HepG2 (cell line): ENCODE results near the gene DPH1. TPM values are rescaled to one million over a fixed set of nuclear protein-coding genes. Genes with fewer than 3 reads are reported as not detected.

Source experiments
- ISL2 ChIP-seq: sonication (generic); formaldehyde crosslinking; IDR thresholded peaks from 2 replicates; pipeline ENCODE4 v1.5.0; 2020; ENCODE audit warnings: missing genetic modification reagents
- NCOA5 ChIP-seq: sonication (generic); formaldehyde crosslinking; IDR thresholded peaks from 2 replicates; pipeline ENCODE4 v1.4.0; 2020; ENCODE audit warnings: missing genetic modification reagents
- ONECUT2 ChIP-seq: sonication (generic); formaldehyde crosslinking; IDR thresholded peaks from 2 replicates; pipeline ENCODE4 v1.4.0; 2020; ENCODE audit warnings: missing genetic modification reagents
- SP4 ChIP-seq: sonication (generic); formaldehyde crosslinking; IDR thresholded peaks from 2 replicates; pipeline ENCODE4 v1.8.1; 2023; ENCODE audit warnings: mild to moderate bottlenecking, missing genetic modification reagents
- TP53 ChIP-seq: sonication (generic); formaldehyde crosslinking; conservative IDR thresholded peaks from 2 replicates; pipeline ENCODE4 v1.4.0; 2020; ENCODE audit warnings: missing genetic modification reagents
- ZNF20 ChIP-seq: sonication (generic); formaldehyde crosslinking; IDR thresholded peaks from 2 replicates; pipeline ENCODE4 v1.4.0; 2020; ENCODE audit warnings: mild to moderate bottlenecking, moderate library complexity, missing genetic modification reagents
- ZNF761 ChIP-seq: sonication (generic); formaldehyde crosslinking; conservative IDR thresholded peaks from 2 replicates; pipeline ENCODE4 v1.4.0; 2020; ENCODE audit warnings: mild to moderate bottlenecking, missing genetic modification reagents
- ZSCAN21 ChIP-seq: sonication (generic); formaldehyde crosslinking; IDR thresholded peaks from 2 replicates; pipeline ENCODE4 v1.8.0; 2022; ENCODE audit warnings: mild to moderate bottlenecking, missing genetic modification reagents, moderate library complexity, borderline replicate concordance
- polyA plus RNA-seq, 8 experiments: library from polyadenylated mRNA; depleted of rRNA in 3 of 8; stranded (reverse) in 7 of 8; unstranded in 1 of 8; fragments of >200 nt; fragmentation: Illumina TruSeq in 4 of 8; extraction: Trizol in 4 of 8; gene quantifications; 2 replicates each; pipeline versions ENCODE4 v1.2.1 to v1.2.3, GENCODE V29; 2011 to 2016; ENCODE audit warnings: low read depth in 4 of 8, missing spikeins in 1 of 8, mixed read lengths in 1 of 8; ENCODE audit not compliant: insufficient read depth in 1 of 8
- total RNA-seq, 5 experiments: library from RNA; depleted of rRNA; stranded (reverse); fragments of >200 nt; fragmentation: Illumina TruSeq; extraction: Trizol; gene quantifications; 2 replicates each; pipeline ENCODE4 v1.2.3, GENCODE V29; 2016; ENCODE audit warnings: low read depth in 1 of 5
- TF ChIP-seq, protein P1 (sequence below), 2 experiments: sonication (generic) in 1 of 2; formaldehyde crosslinking in 1 of 2; IDR thresholded peaks; 2 replicates each; pipeline versions ENCODE4 v1.5.1 to v1.6.1; 2011 to 2020; ENCODE audit warnings: borderline replicate concordance in 1 of 2, low read depth in 1 of 2, low read length in 1 of 2, mild to moderate bottlenecking in 1 of 2, missing genetic modification reagents in 1 of 2, moderate library complexity in 1 of 2
- TF ChIP-seq, protein P2 (sequence below): sonication (generic); formaldehyde crosslinking; IDR thresholded peaks from 2 replicates; pipeline ENCODE4 v1.5.1; 2020; ENCODE audit warnings: mild to moderate bottlenecking, missing genetic modification reagents, moderate library complexity
- TF ChIP-seq, protein P3 (sequence below): sonication (generic); formaldehyde crosslinking; IDR thresholded peaks from 2 replicates; pipeline ENCODE4 v1.8.1; 2023; ENCODE audit warnings: mild to moderate bottlenecking, inconsistent platforms, moderate library complexity, missing genetic modification reagents, borderline replicate concordance
- TF ChIP-seq, protein P4 (sequence below): sonication (generic); formaldehyde crosslinking; IDR thresholded peaks from 2 replicates; pipeline ENCODE4 v1.4.0; 2020; ENCODE audit warnings: missing genetic modification reagents
- TF ChIP-seq, protein P5 (sequence below): sonication (generic); formaldehyde crosslinking; IDR thresholded peaks from 2 replicates; pipeline ENCODE4 v1.4.0; 2020; ENCODE audit warnings: missing genetic modification reagents, low read depth, mild to moderate bottlenecking, borderline replicate concordance

Gene DPH1
- total and polyA plus RNA-seq, 2 of the 13 experiments (the other 11 are each of a cell fraction or from before 2014, with no cell fraction given), result 25.3 to 42.8 TPM

DNA sequence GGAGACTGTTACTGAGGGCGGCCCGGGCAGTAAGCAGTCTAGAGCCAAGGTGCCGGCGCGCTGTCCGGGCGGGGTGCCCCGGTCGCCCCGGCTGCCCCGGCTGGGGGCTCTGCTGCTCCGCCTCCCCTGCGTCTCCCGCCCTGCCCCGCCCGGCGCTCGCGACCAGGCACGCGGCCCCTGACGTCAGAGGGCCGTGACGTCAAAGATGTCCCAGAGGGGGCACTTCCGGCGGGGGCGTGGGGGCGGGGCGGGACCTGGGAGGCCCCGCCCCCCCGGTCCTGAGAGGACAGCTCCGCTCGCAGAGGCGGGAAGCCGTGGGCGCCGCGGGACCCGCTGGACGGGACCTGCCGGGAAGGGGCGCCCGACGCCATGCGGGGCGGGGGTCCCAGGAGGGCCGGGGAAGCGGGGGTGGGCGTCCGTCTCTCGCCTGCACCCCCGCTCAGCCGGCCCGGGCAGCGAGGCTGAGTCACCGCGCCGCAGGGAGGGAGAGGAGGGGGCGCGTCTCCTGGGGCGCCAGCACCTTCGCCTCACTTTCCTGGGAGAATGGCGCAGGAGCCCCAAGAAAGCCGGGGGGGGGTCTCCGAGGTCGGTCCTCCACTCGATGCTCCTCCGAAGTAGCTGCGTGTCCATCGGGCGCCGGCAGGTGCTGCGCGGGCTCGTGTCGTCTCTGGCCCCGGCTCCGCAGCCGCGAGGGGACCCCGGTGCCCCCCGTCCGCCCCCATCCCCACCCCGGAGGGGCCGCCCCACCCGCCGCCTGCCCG is 20.5 kb downstream of the DPH1 start (continued):
- TF ChIP-seq, protein P1, sequence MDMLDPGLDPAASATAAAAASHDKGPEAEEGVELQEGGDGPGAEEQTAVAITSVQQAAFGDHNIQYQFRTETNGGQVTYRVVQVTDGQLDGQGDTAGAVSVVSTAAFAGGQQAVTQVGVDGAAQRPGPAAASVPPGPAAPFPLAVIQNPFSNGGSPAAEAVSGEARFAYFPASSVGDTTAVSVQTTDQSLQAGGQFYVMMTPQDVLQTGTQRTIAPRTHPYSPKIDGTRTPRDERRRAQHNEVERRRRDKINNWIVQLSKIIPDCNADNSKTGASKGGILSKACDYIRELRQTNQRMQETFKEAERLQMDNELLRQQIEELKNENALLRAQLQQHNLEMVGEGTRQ (IDR thresholded peaks at IDR 0.05; ENCODE audit: low read depth, low read length), result no peak
- TF ChIP-seq, protein P1 (CRISPR knock-in tag; IDR thresholded peaks at IDR 0.05; ENCODE audit: borderline replicate concordance), result no peak
- TF ChIP-seq TP53 (CRISPR knock-in tag) (no peak), ZSCAN21 (CRISPR knock-in tag) (no peak), ISL2 (no peak), ZNF761 (CRISPR knock-in tag) (no peak), SP4 (CRISPR knock-in tag) (no peak), NCOA5 (no peak), ONECUT2 (no peak), ZNF20 (CRISPR knock-in tag) (no peak)
- TF ChIP-seq, protein P2, sequence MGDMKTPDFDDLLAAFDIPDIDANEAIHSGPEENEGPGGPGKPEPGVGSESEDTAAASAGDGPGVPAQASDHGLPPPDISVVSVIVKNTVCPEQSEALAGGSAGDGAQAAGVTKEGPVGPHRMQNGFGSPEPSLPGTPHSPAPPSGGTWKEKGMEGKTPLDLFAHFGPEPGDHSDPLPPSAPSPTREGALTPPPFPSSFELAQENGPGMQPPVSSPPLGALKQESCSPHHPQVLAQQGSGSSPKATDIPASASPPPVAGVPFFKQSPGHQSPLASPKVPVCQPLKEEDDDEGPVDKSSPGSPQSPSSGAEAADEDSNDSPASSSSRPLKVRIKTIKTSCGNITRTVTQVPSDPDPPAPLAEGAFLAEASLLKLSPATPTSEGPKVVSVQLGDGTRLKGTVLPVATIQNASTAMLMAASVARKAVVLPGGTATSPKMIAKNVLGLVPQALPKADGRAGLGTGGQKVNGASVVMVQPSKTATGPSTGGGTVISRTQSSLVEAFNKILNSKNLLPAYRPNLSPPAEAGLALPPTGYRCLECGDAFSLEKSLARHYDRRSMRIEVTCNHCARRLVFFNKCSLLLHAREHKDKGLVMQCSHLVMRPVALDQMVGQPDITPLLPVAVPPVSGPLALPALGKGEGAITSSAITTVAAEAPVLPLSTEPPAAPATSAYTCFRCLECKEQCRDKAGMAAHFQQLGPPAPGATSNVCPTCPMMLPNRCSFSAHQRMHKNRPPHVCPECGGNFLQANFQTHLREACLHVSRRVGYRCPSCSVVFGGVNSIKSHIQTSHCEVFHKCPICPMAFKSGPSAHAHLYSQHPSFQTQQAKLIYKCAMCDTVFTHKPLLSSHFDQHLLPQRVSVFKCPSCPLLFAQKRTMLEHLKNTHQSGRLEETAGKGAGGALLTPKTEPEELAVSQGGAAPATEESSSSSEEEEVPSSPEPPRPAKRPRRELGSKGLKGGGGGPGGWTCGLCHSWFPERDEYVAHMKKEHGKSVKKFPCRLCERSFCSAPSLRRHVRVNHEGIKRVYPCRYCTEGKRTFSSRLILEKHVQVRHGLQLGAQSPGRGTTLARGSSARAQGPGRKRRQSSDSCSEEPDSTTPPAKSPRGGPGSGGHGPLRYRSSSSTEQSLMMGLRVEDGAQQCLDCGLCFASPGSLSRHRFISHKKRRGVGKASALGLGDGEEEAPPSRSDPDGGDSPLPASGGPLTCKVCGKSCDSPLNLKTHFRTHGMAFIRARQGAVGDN (CRISPR knock-in tag), result peak; percentile 6
- TF ChIP-seq, protein P3, sequence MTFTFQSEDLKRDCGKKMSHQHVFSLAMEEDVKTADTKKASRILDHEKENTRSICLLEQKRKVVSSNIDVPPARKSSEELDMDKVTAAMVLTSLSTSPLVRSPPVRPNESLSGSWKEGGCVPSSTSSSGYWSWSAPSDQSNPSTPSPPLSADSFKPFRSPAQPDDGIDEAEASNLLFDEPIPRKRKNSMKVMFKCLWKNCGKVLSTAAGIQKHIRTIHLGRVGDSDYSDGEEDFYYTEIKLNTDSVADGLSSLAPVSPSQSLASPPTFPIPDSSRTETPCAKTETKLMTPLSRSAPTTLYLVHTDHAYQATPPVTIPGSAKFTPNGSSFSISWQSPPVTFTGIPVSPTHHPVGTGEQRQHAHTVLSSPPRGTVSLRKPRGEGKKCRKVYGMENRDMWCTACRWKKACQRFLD (CRISPR knock-in tag), result no peak
- TF ChIP-seq, protein P4, sequence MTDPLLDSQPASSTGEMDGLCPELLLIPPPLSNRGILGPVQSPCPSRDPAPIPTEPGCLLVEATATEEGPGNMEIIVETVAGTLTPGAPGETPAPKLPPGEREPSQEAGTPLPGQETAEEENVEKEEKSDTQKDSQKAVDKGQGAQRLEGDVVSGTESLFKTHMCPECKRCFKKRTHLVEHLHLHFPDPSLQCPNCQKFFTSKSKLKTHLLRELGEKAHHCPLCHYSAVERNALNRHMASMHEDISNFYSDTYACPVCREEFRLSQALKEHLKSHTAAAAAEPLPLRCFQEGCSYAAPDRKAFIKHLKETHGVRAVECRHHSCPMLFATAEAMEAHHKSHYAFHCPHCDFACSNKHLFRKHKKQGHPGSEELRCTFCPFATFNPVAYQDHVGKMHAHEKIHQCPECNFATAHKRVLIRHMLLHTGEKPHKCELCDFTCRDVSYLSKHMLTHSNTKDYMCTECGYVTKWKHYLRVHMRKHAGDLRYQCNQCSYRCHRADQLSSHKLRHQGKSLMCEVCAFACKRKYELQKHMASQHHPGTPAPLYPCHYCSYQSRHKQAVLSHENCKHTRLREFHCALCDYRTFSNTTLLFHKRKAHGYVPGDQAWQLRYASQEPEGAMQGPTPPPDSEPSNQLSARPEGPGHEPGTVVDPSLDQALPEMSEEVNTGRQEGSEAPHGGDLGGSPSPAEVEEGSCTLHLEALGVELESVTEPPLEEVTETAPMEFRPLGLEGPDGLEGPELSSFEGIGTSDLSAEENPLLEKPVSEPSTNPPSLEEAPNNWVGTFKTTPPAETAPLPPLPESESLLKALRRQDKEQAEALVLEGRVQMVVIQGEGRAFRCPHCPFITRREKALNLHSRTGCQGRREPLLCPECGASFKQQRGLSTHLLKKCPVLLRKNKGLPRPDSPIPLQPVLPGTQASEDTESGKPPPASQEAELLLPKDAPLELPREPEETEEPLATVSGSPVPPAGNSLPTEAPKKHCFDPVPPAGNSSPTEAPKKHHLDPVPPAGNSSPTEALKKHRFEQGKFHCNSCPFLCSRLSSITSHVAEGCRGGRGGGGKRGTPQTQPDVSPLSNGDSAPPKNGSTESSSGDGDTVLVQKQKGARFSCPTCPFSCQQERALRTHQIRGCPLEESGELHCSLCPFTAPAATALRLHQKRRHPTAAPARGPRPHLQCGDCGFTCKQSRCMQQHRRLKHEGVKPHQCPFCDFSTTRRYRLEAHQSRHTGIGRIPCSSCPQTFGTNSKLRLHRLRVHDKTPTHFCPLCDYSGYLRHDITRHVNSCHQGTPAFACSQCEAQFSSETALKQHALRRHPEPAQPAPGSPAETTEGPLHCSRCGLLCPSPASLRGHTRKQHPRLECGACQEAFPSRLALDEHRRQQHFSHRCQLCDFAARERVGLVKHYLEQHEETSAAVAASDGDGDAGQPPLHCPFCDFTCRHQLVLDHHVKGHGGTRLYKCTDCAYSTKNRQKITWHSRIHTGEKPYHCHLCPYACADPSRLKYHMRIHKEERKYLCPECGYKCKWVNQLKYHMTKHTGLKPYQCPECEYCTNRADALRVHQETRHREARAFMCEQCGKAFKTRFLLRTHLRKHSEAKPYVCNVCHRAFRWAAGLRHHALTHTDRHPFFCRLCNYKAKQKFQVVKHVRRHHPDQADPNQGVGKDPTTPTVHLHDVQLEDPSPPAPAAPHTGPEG (CRISPR knock-in tag), result no peak
- TF ChIP-seq, protein P5, sequence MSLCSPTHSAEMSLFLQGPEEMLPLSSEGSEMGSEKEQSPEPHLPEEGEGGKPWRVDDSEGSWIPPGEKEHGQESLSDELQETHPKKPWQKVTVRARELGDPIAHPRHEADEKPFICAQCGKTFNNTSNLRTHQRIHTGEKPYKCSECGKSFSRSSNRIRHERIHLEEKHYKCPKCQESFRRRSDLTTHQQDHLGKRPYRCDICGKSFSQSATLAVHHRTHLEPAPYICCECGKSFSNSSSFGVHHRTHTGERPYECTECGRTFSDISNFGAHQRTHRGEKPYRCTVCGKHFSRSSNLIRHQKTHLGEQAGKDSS (CRISPR knock-in tag), result no peak
